ENCODE measurements around the gene GNB3. TPM values are rescaled to one million over a fixed set of nuclear protein-coding genes. Genes with fewer than 3 reads are reported as not detected.

GNB3 gene
- total RNA-seq, 1 donor from 2014 or later = 5.2 TPM

DNA sequence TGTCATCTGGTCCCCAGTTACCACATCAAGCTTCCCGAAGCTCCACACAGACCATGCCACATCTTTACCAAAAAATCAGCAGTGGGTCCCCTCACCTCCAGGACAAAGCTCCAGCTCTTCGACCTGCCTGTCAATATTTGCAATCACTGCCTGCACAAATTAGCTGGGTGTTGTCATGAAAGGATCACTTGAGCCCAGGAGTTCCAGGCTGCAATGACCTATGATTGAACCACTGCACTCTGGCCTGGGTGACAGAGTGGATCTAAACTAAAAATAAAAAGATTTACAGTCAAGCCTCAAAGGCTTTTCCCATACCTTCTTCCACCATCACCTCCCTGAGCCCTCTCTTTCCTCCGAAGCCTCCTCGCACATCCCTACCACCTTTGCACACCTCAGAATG, 44.1 kb upstream of the GNB3 start:
- intact Hi-C loops (cut with DNase I) = no loop called here
- DNase-seq (ENCODE audit: extremely low spot score in 2 of 2) = no peak
- no peak for TF ChIP-seq POLR2AphosphoS5 (IDR thresholded peaks at IDR 0.05; ENCODE audit: insufficient read depth in 1 of 2, low read depth in 1 of 2)
- TF ChIP-seq, protein P1, sequence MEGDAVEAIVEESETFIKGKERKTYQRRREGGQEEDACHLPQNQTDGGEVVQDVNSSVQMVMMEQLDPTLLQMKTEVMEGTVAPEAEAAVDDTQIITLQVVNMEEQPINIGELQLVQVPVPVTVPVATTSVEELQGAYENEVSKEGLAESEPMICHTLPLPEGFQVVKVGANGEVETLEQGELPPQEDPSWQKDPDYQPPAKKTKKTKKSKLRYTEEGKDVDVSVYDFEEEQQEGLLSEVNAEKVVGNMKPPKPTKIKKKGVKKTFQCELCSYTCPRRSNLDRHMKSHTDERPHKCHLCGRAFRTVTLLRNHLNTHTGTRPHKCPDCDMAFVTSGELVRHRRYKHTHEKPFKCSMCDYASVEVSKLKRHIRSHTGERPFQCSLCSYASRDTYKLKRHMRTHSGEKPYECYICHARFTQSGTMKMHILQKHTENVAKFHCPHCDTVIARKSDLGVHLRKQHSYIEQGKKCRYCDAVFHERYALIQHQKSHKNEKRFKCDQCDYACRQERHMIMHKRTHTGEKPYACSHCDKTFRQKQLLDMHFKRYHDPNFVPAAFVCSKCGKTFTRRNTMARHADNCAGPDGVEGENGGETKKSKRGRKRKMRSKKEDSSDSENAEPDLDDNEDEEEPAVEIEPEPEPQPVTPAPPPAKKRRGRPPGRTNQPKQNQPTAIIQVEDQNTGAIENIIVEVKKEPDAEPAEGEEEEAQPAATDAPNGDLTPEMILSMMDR (IDR thresholded peaks at IDR 0.05) = no peak
- no peak for TF ChIP-seq POLR2A (IDR thresholded peaks at IDR 0.05)

DNA sequence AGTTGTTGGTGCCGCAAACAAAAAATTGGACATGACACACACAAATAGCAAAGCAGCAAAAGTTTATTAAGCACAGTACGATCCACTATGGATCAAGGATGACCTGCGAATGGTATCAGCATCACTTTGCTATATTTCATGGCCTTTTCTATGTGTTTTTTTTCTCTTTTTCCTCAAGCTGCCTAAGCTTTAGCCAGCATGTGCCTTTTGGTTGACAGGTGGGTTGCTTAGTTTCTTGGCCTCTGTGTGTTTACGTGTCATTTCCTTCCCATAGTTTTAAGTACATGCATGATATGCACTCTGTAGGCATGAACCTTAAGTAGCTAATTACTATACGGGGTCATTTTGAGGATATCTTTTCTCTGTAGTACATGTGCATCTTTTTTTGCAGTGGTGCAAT, 41.6 kb upstream of the GNB3 start:
- DNase-seq (ENCODE audit: extremely low spot score in 2 of 2) = no peak
- no peak overlapping the region for H3K4me3 ChIP-seq
- no peaks in the 10 kb centered on the region for H3K4me1 ChIP-seq
- no peaks in the 10 kb centered on the region for H3K9me3 ChIP-seq
- no peak overlapping the region for H3K27ac ChIP-seq
- TF ChIP-seq, protein P1 (IDR thresholded peaks at IDR 0.05) = no peak
- TF ChIP-seq POLR2A (IDR thresholded peaks at IDR 0.05) = no peak
- no peak for TF ChIP-seq POLR2AphosphoS5 (IDR thresholded peaks at IDR 0.05; ENCODE audit: insufficient read depth in 1 of 2, low read depth in 1 of 2)
- no peaks in the 10 kb centered on the region for H3K36me3 ChIP-seq
- intact Hi-C loops (cut with DNase I) = no loop called here
- no peaks in the 10 kb centered on the region for H3K27me3 ChIP-seq

More for the DNA sequence above, 44.1 kb upstream of the GNB3 start:
- H3K36me3 ChIP-seq = no peaks in the 10 kb centered on the region
- no peaks in the 10 kb centered on the region for H3K9me3 ChIP-seq
- no peak overlapping the region for H3K27ac ChIP-seq
- no peak overlapping the region for H3K4me3 ChIP-seq
- H3K4me1 ChIP-seq = peaks cover 10% of the 10 kb centered on the region
- no peaks in the 10 kb centered on the region for H3K27me3 ChIP-seq

DNA sequence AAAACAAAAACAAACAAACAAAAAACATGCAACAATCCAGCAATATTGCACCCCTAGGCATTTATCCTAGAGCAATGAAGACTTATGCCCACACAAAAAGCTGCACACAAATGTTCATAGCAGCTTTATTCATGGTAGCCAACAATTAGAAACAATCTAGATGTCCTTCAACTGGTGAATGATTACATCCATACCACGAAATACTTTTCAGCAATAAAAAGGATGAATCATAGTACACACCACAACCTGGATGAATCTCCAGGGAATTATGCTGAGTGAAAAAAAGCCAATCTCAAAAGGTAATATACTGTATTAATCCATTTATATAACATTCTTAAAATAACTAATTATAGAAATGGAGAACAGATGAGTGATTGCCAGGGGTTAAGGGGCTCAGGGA, 33.6 kb upstream of the GNB3 start:
- Histone ChIP-seq H3K4me3 (no peak overlapping the region), H3K36me3 (no peaks in the 10 kb centered on the region), H3K4me1 (no peaks in the 10 kb centered on the region), H3K27me3 (no peaks in the 10 kb centered on the region), H3K27ac (no peak overlapping the region), H3K9me3 (no peaks in the 10 kb centered on the region)
- TF ChIP-seq, protein P1 (IDR thresholded peaks at IDR 0.05) = no peak
- TF ChIP-seq POLR2A (IDR thresholded peaks at IDR 0.05) = no peak
- no peak for TF ChIP-seq POLR2AphosphoS5 (IDR thresholded peaks at IDR 0.05; ENCODE audit: insufficient read depth in 1 of 2, low read depth in 1 of 2)
- intact Hi-C loops (cut with DNase I) = no loop called here
- DNase-seq (ENCODE audit: extremely low spot score in 2 of 2) = no peak

DNA sequence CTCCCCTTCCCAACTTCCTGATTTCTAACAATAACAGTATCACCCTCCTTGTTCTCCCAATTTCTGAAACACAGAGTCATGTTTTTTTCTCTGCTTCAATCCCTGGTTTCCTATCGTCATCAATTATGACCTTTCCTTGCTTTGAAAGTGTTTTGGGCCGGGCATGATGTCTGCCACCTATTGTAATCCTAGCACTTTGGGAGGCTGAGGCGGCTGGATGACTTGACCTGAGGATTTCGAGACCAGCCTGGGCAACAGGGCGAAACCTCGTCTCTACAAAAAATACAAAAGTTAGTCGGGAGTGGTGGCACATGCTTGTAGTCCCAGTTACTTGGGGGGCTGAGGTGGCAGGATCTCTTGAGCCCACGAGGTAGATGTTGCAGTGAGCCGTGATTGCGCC, 31.7 kb upstream of the GNB3 start:
- H3K4me1 ChIP-seq = no peaks in the 10 kb centered on the region
- no peak for DNase-seq (ENCODE audit: extremely low spot score in 2 of 2)
- intact Hi-C loops (cut with DNase I) = no loop called here
- H3K27me3 ChIP-seq = no peaks in the 10 kb centered on the region
- no peaks in the 10 kb centered on the region for H3K9me3 ChIP-seq
- H3K27ac ChIP-seq = no peak overlapping the region
- TF ChIP-seq POLR2AphosphoS5 (IDR thresholded peaks at IDR 0.05; ENCODE audit: insufficient read depth in 1 of 2, low read depth in 1 of 2) = no peak
- H3K4me3 ChIP-seq = no peak overlapping the region
- no peaks in the 10 kb centered on the region for H3K36me3 ChIP-seq

DNA sequence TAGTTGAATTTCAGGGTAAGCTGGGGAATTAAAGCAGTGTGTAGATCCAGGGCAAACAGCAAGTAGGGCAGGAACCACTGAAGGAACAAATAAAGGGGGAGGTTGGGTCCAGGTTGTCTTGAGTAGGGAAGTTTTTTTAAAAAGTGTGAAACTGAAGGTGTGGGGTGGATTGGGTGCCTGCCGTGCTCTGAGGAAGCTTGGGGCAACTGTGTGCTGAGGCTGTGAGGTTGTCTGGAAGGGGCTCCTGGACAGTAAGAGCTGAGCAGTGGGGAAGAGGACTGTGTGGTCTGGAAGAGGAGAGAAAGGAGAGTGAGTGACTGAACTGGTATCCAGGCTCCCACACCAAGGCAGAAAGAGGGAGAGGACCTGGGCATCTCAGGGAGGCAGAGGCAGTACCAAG, 30.0 kb upstream of the GNB3 start:
- H3K9me3 ChIP-seq = no peaks in the 10 kb centered on the region
- no peaks in the 10 kb centered on the region for H3K36me3 ChIP-seq
- DNase-seq (ENCODE audit: extremely low spot score in 2 of 2) = no peak
- H3K4me1 ChIP-seq = no peaks in the 10 kb centered on the region
- H3K27ac ChIP-seq = no peak overlapping the region
- TF ChIP-seq POLR2AphosphoS5 (IDR thresholded peaks at IDR 0.05; ENCODE audit: insufficient read depth in 1 of 2, low read depth in 1 of 2) = no peak
- TF ChIP-seq POLR2A (IDR thresholded peaks at IDR 0.05) = no peak
- no peaks in the 10 kb centered on the region for H3K27me3 ChIP-seq
- H3K4me3 ChIP-seq = no peak overlapping the region
- intact Hi-C loops (cut with DNase I) = no loop called here

DNA sequence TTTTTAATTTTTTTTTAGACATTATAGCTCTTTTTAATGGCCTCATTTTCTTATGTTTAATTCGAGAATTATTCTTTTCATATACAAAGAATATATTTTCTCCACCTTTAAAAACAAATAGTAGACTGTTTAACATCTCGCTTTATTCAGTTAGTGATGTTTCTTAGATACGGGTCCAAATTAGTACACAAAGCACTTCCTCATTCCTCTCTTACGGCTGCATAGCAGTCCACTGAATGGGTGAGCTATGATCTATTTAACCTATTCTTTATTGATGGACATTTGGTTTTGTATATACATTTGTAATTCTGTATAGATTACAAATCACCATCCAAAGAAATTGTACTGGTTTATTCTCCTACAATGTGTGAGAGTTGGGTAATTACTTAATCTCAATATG, 27.4 kb upstream of the GNB3 start:
- no peaks in the 10 kb centered on the region for H3K27me3 ChIP-seq
- H3K36me3 ChIP-seq = no peaks in the 10 kb centered on the region
- TF ChIP-seq, protein P1 (IDR thresholded peaks at IDR 0.05) = no peak
- no peak for TF ChIP-seq POLR2AphosphoS5 (IDR thresholded peaks at IDR 0.05; ENCODE audit: insufficient read depth in 1 of 2, low read depth in 1 of 2)
- TF ChIP-seq POLR2A (IDR thresholded peaks at IDR 0.05) = no peak
- no peak overlapping the region for H3K27ac ChIP-seq
- intact Hi-C loops (cut with DNase I) = no loop called here
- no peaks in the 10 kb centered on the region for H3K9me3 ChIP-seq
- no peaks in the 10 kb centered on the region for H3K4me1 ChIP-seq
- DNase-seq (ENCODE audit: extremely low spot score in 2 of 2) = no peak
- H3K4me3 ChIP-seq = no peak overlapping the region
